Left forelimb (tissue), 1 donor: ENCODE results near the gene LCMT1.
"Not testable (repeated sequence)": the region's sequence is repeated elsewhere in the genome, so short reads cannot be mapped to it uniquely, and the experiment has no call there.

Experiments
- DNase-seq: peaks from one replicate; pipeline ENCODE4 v3.0.0-alpha.2; 2018; ENCODE audit warnings: low spot score

The LCMT1 gene

GRCh38 chr16:25111403-25112166 lies at the start of gene LCMT1:
Gene LCMT1 (plus strand): TSS chr16:25111742. CDS start chr16:25111884, 142 bp downstream.
- peak; percentile 89 for DNase-seq

GRCh38 chr16:25063102-25063501 lies 48.4 kb upstream of the LCMT1 start:
- no peak for DNase-seq

- no peak for DNase-seq
Observed at GRCh38 chr16:25063865-25064264, 47.7 kb upstream of the LCMT1 start.

GRCh38 chr16:25064281-25064680 lies 47.3 kb upstream of the LCMT1 start:
- DNase-seq = not testable (repeated sequence)

- DNase-seq = no peak
Observed at GRCh38 chr16:25064937-25065336, 46.6 kb upstream of the LCMT1 start.

GRCh38 chr16:25065899-25066298 lies 45.6 kb upstream of the LCMT1 start:
- DNase-seq = no peak

- DNase-seq = no peak
Observed at GRCh38 chr16:25066426-25066746, 45.2 kb upstream of the LCMT1 start.

GRCh38 chr16:25066747-25067631 lies 44.6 kb upstream of the LCMT1 start:
- DNase-seq = peak; percentile 94

GRCh38 chr16:25073854-25074253 lies 37.7 kb upstream of the LCMT1 start:
- no peak for DNase-seq

GRCh38 chr16:25078386-25078978 lies 33.1 kb upstream of the LCMT1 start:
- no peak for DNase-seq

GRCh38 chr16:25079637-25080378 lies 31.7 kb upstream of the LCMT1 start:
- no peak for DNase-seq

GRCh38 chr16:25080420-25081131 lies 31.0 kb upstream of the LCMT1 start:
- no peak for DNase-seq

- no peak for DNase-seq
Observed at GRCh38 chr16:25081702-25082101, 29.8 kb upstream of the LCMT1 start.

- no peak for DNase-seq
Observed at GRCh38 chr16:25083065-25083464, 28.5 kb upstream of the LCMT1 start.

GRCh38 chr16:25083701-25084100 lies 27.8 kb upstream of the LCMT1 start:
- no peak for DNase-seq

- DNase-seq = no peak
Observed at GRCh38 chr16:25084797-25085196, 26.7 kb upstream of the LCMT1 start.

- no peak for DNase-seq
Observed at GRCh38 chr16:25087761-25088160, 23.8 kb upstream of the LCMT1 start.

- DNase-seq = no peak
Observed at GRCh38 chr16:25089351-25089750, 22.2 kb upstream of the LCMT1 start.

- DNase-seq = no peak
Observed at GRCh38 chr16:25092441-25092840, 19.1 kb upstream of the LCMT1 start.

GRCh38 chr16:25093208-25094061 lies 18.1 kb upstream of the LCMT1 start:
- no peak for DNase-seq

GRCh38 chr16:25094596-25094995 lies 16.9 kb upstream of the LCMT1 start:
- no peak for DNase-seq
